Lung (tissue), 12 donors: ENCODE results near the gene ZNF513. TPM values are rescaled to one million over a fixed set of nuclear protein-coding genes. Genes with fewer than 3 reads are reported as not detected.

Source experiments
- ATAC-seq: fragments of 200-7000 bp; cut with Tn5 transposase; one replicate; pipeline ENCODE4 v1.9.1; 2020; ENCODE audit warnings: moderate number of reproducible peaks; ENCODE audit not compliant: insufficient read depth, low FRiP score
- DNase-seq, 3 donors: peaks; one replicate each; pipeline ENCODE4 v3.0.0-alpha.2; 2013 to 2017
- H3K27ac ChIP-seq, 2 donors: one replicate each; pipeline ENCODE4 v1.5.1; 2013; ENCODE audit warnings: mild to moderate bottlenecking in 2 of 2, moderate library complexity in 2 of 2, control low read depth in 1 of 2, inconsistent platforms in 1 of 2, low read depth in 1 of 2, low read length in 1 of 2
- H3K27me3 ChIP-seq, 3 donors: one replicate each; pipeline ENCODE4 v1.5.1; 2013; ENCODE audit warnings: low read length in 2 of 3; ENCODE audit not compliant: control insufficient read depth in 3 of 3, insufficient read depth in 3 of 3
- H3K36me3 ChIP-seq, 4 donors: one replicate each; pipeline ENCODE4 v1.5.1; 2013; ENCODE audit warnings: low read length in 4 of 4, mild to moderate bottlenecking in 1 of 4, moderate library complexity in 1 of 4; ENCODE audit not compliant: control insufficient read depth in 4 of 4, insufficient read depth in 4 of 4
- H3K4me1 ChIP-seq, 5 donors: one replicate each; pipeline ENCODE4 v1.5.1; 2013; ENCODE audit warnings: low read length in 5 of 5, mild to moderate bottlenecking in 2 of 5, moderate library complexity in 1 of 5; ENCODE audit not compliant: control insufficient read depth in 5 of 5, insufficient read depth in 5 of 5
- H3K4me3 ChIP-seq: one replicate; pipeline ENCODE4 v1.5.1; 2013; ENCODE audit warnings: mild to moderate bottlenecking, control low read depth, moderate library complexity
- H3K9ac ChIP-seq, 2 donors: one replicate each; pipeline ENCODE4 v1.5.1; 2013; ENCODE audit warnings: low read length in 2 of 2, control low read depth in 1 of 2; ENCODE audit not compliant: insufficient read depth in 1 of 2
- H3K9me3 ChIP-seq, 4 donors: one replicate each; pipeline ENCODE4 v1.5.1; 2013; ENCODE audit warnings: low read length in 3 of 4, mild to moderate bottlenecking in 1 of 4, moderate library complexity in 1 of 4; ENCODE audit not compliant: control insufficient read depth in 4 of 4, insufficient read depth in 3 of 4
- CTCF ChIP-seq: IDR thresholded peaks from 2 replicates; pipeline ENCODE4 v1.5.1; 2012; ENCODE audit warnings: mild to moderate bottlenecking; ENCODE audit errors: control extremely low read depth, extremely low read depth
- WGBS, 2 donors: extraction: QIAGEN DNeasy Blood & Tissue Kit; methylation state at CpG; one replicate each; pipeline ENCODE4 v1.1.7; 2013; 5-methylcytosine and 5-hydroxymethylcytosine counted together
- polyA plus RNA-seq, 2 donors: library from polyadenylated mRNA; stranded (reverse); fragments of 200-250 nt; gene quantifications; one replicate each; pipeline ENCODE4 v1.2.1, GENCODE V29; 2013
- total RNA-seq, 2 donors: library from RNA; depleted of rRNA in 1 of 2; stranded (reverse); fragments of >200 nt in 1 of 2; gene quantifications; one replicate each; pipeline ENCODE4 v1.2.1, GENCODE V29; 2014 to 2021
- donor health status: control.
- donor health status: control.
- donor health status: Bipolar disorder and iron deficiency.
- donor health status: healthy.
- donor health status: DM: yes; HTN: yes; CAD: no.

The ZNF513 gene
- total and polyA plus RNA-seq, 4 donors, result 8.0 to 22.2 (median 21.3) TPM

DNA sequence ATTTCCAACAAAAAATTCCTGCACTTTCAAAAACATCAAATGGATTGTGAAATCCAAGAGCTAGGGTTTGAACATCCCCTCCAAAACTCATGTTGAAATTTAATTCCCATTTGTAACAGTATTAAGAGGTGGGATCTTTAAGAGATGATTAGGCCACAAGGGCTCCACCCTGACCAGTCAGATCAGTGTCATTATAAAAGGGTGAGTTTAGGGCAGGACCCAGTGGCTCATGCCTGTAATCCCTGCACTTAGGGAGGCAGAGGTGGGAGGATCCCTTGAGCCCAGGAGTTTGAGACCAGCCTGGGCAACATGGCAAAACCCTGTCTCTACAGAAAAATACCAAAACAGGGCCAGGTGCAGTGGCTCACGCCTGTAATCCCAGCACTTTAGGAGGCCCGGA, 32.9 kb downstream of the ZNF513 start:
- DNase-seq, result no peak
- no peak for TF ChIP-seq CTCF
- no peaks in the 10 kb centered on the region for H3K9me3 ChIP-seq
- no peaks in the 10 kb centered on the region for H3K27me3 ChIP-seq
- H3K36me3 ChIP-seq, result peaks cover 0 to 2% (median 1%) of the 10 kb centered on the region in 4 donors
- ATAC-seq, result no peak
- no peak overlapping the region for H3K4me3 ChIP-seq
- WGBS, 2 donors, result 94 to 95% methylated on average over 2 of the region's 2 CpGs
- H3K4me1 ChIP-seq, result peaks cover 0 to 3% (median 0%) of the 10 kb centered on the region in 5 donors
- H3K27ac ChIP-seq, result no peak overlapping the region
- H3K9ac ChIP-seq, result no peak overlapping the region

GRCh38 chr2:27336173-27336572, 44.4 kb downstream of the ZNF513 start:
- Histone ChIP-seq H3K9me3 (no peaks in the 10 kb centered on the region), H3K27ac (no peak overlapping the region), H3K27me3 (no peaks in the 10 kb centered on the region), H3K4me1 (no peaks in the 10 kb centered on the region), H3K36me3 (peaks cover 28 to 52% (median 36%) of the 10 kb centered on the region in 4 donors), H3K9ac (no peak overlapping the region), H3K4me3 (no peak overlapping the region)
- ATAC-seq (no peak), DNase-seq (no peak)
- WGBS, 2 donors, result 95 to 96% methylated on average over 7 of the region's 7 CpGs
- no peak for TF ChIP-seq CTCF

DNA sequence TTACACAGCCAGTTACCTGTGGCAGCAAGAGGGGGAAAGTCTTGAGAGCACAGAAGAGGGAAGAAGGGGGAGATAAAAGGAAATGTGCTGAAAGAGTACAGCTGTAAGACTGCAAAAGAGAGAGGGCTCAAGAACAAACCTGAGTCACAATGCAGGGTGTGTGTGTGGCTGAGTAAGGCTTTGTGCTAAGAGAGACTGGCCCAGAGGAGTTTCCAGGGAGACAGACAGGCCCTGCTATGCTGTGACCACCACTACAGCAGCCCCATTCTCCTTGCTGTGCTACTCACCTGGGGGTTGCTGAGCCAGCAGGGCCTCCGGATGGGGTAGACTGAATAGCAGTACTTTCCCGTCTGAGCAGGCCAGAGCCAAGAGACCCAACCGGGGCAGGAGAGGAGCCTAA, 45.2 kb downstream of the ZNF513 start:
- peaks cover 30 to 55% (median 36%) of the 10 kb centered on the region in 4 donors for H3K36me3 ChIP-seq

More for the DNA sequence above, 45.2 kb downstream of the ZNF513 start:
- WGBS, 2 donors, result 85 to 90% methylated on average over 3 of the region's 3 CpGs
- H3K27me3 ChIP-seq, result no peaks in the 10 kb centered on the region
- ATAC-seq, result no peak
- no peaks in the 10 kb centered on the region for H3K9me3 ChIP-seq
- H3K9ac ChIP-seq, result no peak overlapping the region
- H3K27ac ChIP-seq, result no peak overlapping the region
- no peak for TF ChIP-seq CTCF
- H3K4me3 ChIP-seq, result no peak overlapping the region
- no peak for DNase-seq
- H3K4me1 ChIP-seq, result no peaks in the 10 kb centered on the region

Other genes with a start within 250 kb of the ZNF513 start
- 10 to 100 TPM; 30.2 to 56.8 TPM for gene PREB, start 246.1 kb downstream of the ZNF513 start, total RNA-seq
- 10 to 100 TPM; 25.8 to 66.8 TPM for gene PREB, start 246.1 kb downstream of the ZNF513 start, polyA plus RNA-seq
- gene PRR30, start 241.3 kb downstream of the ZNF513 start, total RNA-seq, result not detected
- not detected for gene PRR30, start 241.3 kb downstream of the ZNF513 start, polyA plus RNA-seq
- under 1 TPM in 1 of 2 donors, not detected in 1; 0.18 TPM for gene TCF23, start 231.7 kb downstream of the ZNF513 start, total RNA-seq
- gene TCF23, start 231.7 kb downstream of the ZNF513 start, polyA plus RNA-seq, result under 1 TPM; 0.01 to 0.04 TPM
- 100 to 1,000 TPM in 1 of 2 donors, 10 to 100 TPM in 1; 90.0 to 107 TPM for gene ATRAID, start 168.7 kb downstream of the ZNF513 start, total RNA-seq
- gene ATRAID, start 168.7 kb downstream of the ZNF513 start, polyA plus RNA-seq, result 100 to 1,000 TPM; 136 to 204 TPM
- 10 to 100 TPM; 12.1 to 32.5 TPM for gene SLC5A6, start 168.5 kb downstream of the ZNF513 start, total RNA-seq
- gene SLC5A6, start 168.5 kb downstream of the ZNF513 start, polyA plus RNA-seq, result 10 to 100 TPM; 15.2 to 33.1 TPM
- gene CAD, start 163.4 kb downstream of the ZNF513 start, total RNA-seq, result 10 to 100 TPM; 18.3 to 42.0 TPM
- gene CAD, start 163.4 kb downstream of the ZNF513 start, polyA plus RNA-seq, result 10 to 100 TPM; 10.9 to 19.4 TPM
- under 1 TPM; 0.31 to 0.77 TPM for gene SLC30A3, start 117.7 kb downstream of the ZNF513 start, total RNA-seq
- under 1 TPM; 0.11 to 0.37 TPM for gene SLC30A3, start 117.7 kb downstream of the ZNF513 start, polyA plus RNA-seq
- not detected for gene DNAJC5G, start 105.3 kb downstream of the ZNF513 start, total RNA-seq
- gene DNAJC5G, start 105.3 kb downstream of the ZNF513 start, polyA plus RNA-seq, result not detected
- under 1 TPM; 0.09 to 0.48 TPM for gene TRIM54, start 98.3 kb downstream of the ZNF513 start, total RNA-seq
- gene TRIM54, start 98.3 kb downstream of the ZNF513 start, polyA plus RNA-seq, result under 1 TPM; 0.10 to 0.16 TPM
- gene UCN, start 72.3 kb downstream of the ZNF513 start, total RNA-seq, result 1 to 10 TPM in 1 of 2 donors, under 1 TPM in 1; 0.34 to 2.0 TPM
- gene UCN, start 72.3 kb downstream of the ZNF513 start, polyA plus RNA-seq, result 1 to 10 TPM in 1 of 2 donors, under 1 TPM in 1; 0.76 to 2.0 TPM
- 100 to 1,000 TPM in 1 of 2 donors, 10 to 100 TPM in 1; 42.1 to 103 TPM for gene MPV17, start 57.6 kb downstream of the ZNF513 start, total RNA-seq
- 100 to 1,000 TPM in 1 of 2 donors, 10 to 100 TPM in 1; 94.5 to 224 TPM for gene MPV17, start 57.6 kb downstream of the ZNF513 start, polyA plus RNA-seq
- gene GTF3C2, start 24.0 kb downstream of the ZNF513 start, total RNA-seq, result 10 to 100 TPM; 46.4 to 61.8 TPM
- 10 to 100 TPM; 28.7 to 41.0 TPM for gene GTF3C2, start 24.0 kb downstream of the ZNF513 start, polyA plus RNA-seq
- 10 to 100 TPM; 19.6 to 37.3 TPM for gene EIF2B4, start 10.4 kb downstream of the ZNF513 start, total RNA-seq
- 10 to 100 TPM; 37.3 to 55.4 TPM for gene EIF2B4, start 10.4 kb downstream of the ZNF513 start, polyA plus RNA-seq
- gene SNX17, start 10.1 kb downstream of the ZNF513 start, total RNA-seq, result 100 to 1,000 TPM in 1 of 2 donors, 10 to 100 TPM in 1; 65.8 to 129 TPM
- 100 to 1,000 TPM in 1 of 2 donors, 10 to 100 TPM in 1; 68.4 to 123 TPM for gene SNX17, start 10.1 kb downstream of the ZNF513 start, polyA plus RNA-seq
- gene PPM1G, start 28.9 kb upstream of the ZNF513 start, total RNA-seq, result 10 to 100 TPM; 45.9 to 66.0 TPM
- 10 to 100 TPM; 57.5 to 76.2 TPM for gene PPM1G, start 28.9 kb upstream of the ZNF513 start, polyA plus RNA-seq
- gene NRBP1, start 47.9 kb upstream of the ZNF513 start, total RNA-seq, result 10 to 100 TPM; 80.3 to 93.6 TPM
- 10 to 100 TPM; 46.8 to 79.4 TPM for gene NRBP1, start 47.9 kb upstream of the ZNF513 start, polyA plus RNA-seq
- 10 to 100 TPM; 13.6 to 37.9 TPM for gene KRTCAP3, start 61.6 kb upstream of the ZNF513 start, total RNA-seq
- 10 to 100 TPM; 37.4 to 50.2 TPM for gene KRTCAP3, start 61.6 kb upstream of the ZNF513 start, polyA plus RNA-seq
- gene IFT172, start 109.0 kb upstream of the ZNF513 start, total RNA-seq, result 10 to 100 TPM; 44.7 to 52.2 TPM
- gene IFT172, start 109.0 kb upstream of the ZNF513 start, polyA plus RNA-seq, result 10 to 100 TPM; 17.8 to 26.6 TPM
- 1 to 10 TPM; 3.8 to 6.9 TPM for gene FNDC4, start 114.5 kb upstream of the ZNF513 start, total RNA-seq
- gene FNDC4, start 114.5 kb upstream of the ZNF513 start, polyA plus RNA-seq, result 1 to 10 TPM; 2.8 to 4.8 TPM
- gene GCKR, start 116.1 kb upstream of the ZNF513 start, total RNA-seq, result under 1 TPM; 0.31 to 0.95 TPM
- under 1 TPM; 0.28 to 0.73 TPM for gene GCKR, start 116.1 kb upstream of the ZNF513 start, polyA plus RNA-seq
- gene ZNF512, start 202.3 kb upstream of the ZNF513 start, total RNA-seq, result 10 to 100 TPM; 25.0 to 64.9 TPM
- gene ZNF512, start 202.3 kb upstream of the ZNF513 start, polyA plus RNA-seq, result 10 to 100 TPM; 10.5 to 12.2 TPM
- 10 to 100 TPM in 1 of 2 donors, 1 to 10 TPM in 1; 4.8 to 12.8 TPM for gene CCDC121, start 248.3 kb upstream of the ZNF513 start, total RNA-seq
- gene CCDC121, start 248.3 kb upstream of the ZNF513 start, polyA plus RNA-seq, result 1 to 10 TPM; 1.8 to 2.2 TPM
- 10 to 100 TPM; 25.0 to 30.7 TPM for gene GPN1, start 248.3 kb upstream of the ZNF513 start, total RNA-seq
- 10 to 100 TPM; 16.4 to 29.7 TPM for gene GPN1, start 248.3 kb upstream of the ZNF513 start, polyA plus RNA-seq